HCT116 (cell line): ENCODE results near the gene ST3GAL2.
"Not testable (repeated sequence)": the region's sequence is repeated elsewhere in the genome, so short reads cannot be mapped to it uniquely, and the experiment has no call there.

Experiments
- CBX3 ChIP-seq: IDR thresholded peaks from 2 replicates; pipeline ENCODE4 v1.6.1; 2012; ENCODE audit warnings: low read depth
- EZH2 ChIP-seq: fragments of 200-600 bp; sonication (generic); IDR thresholded peaks from 2 replicates; pipeline ENCODE4 v1.6.1; 2017; ENCODE audit warnings: antibody characterized with exemption, mixed run types
- FOSL1 ChIP-seq: IDR thresholded peaks from 2 replicates; pipeline ENCODE4 v1.6.1; 2012; ENCODE audit warnings: low read depth
- POLR2A ChIP-seq: IDR thresholded peaks from 2 replicates; pipeline ENCODE4 v1.7.0; 2011; ENCODE audit warnings: borderline replicate concordance; ENCODE audit not compliant: insufficient read depth, insufficient read length; ENCODE audit errors: extremely low read depth
- POLR2AphosphoS5 ChIP-seq: IDR thresholded peaks from 2 replicates; pipeline ENCODE4 v1.6.1; 2011; ENCODE audit warnings: mild to moderate bottlenecking, low read depth, low read length, moderate library complexity
- SIN3A ChIP-seq: IDR thresholded peaks from 2 replicates; pipeline ENCODE4 v1.6.1; 2012; ENCODE audit warnings: low read depth
- SRF ChIP-seq: IDR thresholded peaks from 2 replicates; pipeline ENCODE4 v1.6.1; 2012; ENCODE audit warnings: low read depth
- YY1 ChIP-seq: IDR thresholded peaks from 2 replicates; pipeline ENCODE4 v1.6.1; 2011; ENCODE audit warnings: low read length, low read depth, moderate library complexity, mild to moderate bottlenecking; ENCODE audit not compliant: insufficient replicate concordance; ENCODE audit errors: extremely low read depth
- TF ChIP-seq, protein P1 (sequence below): IDR thresholded peaks from 2 replicates; pipeline ENCODE4 v1.6.1; 2012
- TF ChIP-seq, protein P2 (sequence below), 3 experiments: fragments of 200-600 bp in 1 of 3; sonication (generic) in 1 of 3; IDR thresholded peaks in 2 of 3; conservative IDR thresholded peaks in 1 of 3; 2 replicates each; pipeline ENCODE4 v1.5.1; 2012 to 2017; ENCODE audit warnings: low read depth in 2 of 3, low read length in 2 of 3, antibody characterized with exemption in 1 of 3, borderline replicate concordance in 1 of 3, control low read depth in 1 of 3, mild to moderate bottlenecking in 1 of 3, mixed read lengths in 1 of 3, mixed run types in 1 of 3, moderate library complexity in 1 of 3; ENCODE audit not compliant: insufficient read depth in 1 of 3

DNA sequence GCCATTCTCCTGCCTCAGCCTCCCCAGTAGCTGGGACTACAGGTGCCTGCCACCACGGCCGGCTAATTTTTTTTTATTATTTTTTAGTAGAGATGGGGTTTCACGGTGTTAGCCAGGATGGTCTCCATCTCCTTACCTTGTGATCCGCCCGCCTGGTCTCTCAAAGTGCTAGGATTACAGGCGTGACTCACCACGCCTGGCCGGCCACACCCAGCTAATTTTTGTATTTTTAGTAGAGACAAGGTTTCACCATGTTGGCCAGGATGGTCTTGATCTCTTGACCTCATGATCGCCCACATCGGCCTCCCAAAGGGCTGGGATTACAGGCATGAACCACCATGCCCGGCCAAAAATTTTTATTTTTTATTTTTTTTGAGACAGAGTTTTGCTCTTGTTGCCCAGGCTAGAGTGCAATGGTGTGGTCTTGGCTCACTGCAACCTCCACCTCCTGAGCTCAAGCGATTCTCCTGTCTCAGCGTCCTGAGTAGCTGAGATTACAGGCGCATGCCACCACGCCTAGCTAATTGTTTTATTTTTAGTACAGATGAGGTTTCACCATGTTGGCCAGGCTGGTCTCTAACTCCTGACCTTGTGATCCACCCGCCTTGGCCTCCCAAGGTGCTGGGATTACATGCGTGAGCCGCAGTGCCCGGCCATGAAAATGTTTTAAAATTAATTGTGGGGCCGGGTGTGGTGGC lies 52.5 kb downstream of the ST3GAL2 start:
- TF ChIP-seq POLR2AphosphoS5, SIN3A, POLR2A, CBX3, SRF, FOSL1, EZH2, YY1: not testable (repeated sequence)
- TF ChIP-seq, protein P1, sequence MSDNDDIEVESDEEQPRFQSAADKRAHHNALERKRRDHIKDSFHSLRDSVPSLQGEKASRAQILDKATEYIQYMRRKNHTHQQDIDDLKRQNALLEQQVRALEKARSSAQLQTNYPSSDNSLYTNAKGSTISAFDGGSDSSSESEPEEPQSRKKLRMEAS: not testable (repeated sequence)
- TF ChIP-seq, protein P2, sequence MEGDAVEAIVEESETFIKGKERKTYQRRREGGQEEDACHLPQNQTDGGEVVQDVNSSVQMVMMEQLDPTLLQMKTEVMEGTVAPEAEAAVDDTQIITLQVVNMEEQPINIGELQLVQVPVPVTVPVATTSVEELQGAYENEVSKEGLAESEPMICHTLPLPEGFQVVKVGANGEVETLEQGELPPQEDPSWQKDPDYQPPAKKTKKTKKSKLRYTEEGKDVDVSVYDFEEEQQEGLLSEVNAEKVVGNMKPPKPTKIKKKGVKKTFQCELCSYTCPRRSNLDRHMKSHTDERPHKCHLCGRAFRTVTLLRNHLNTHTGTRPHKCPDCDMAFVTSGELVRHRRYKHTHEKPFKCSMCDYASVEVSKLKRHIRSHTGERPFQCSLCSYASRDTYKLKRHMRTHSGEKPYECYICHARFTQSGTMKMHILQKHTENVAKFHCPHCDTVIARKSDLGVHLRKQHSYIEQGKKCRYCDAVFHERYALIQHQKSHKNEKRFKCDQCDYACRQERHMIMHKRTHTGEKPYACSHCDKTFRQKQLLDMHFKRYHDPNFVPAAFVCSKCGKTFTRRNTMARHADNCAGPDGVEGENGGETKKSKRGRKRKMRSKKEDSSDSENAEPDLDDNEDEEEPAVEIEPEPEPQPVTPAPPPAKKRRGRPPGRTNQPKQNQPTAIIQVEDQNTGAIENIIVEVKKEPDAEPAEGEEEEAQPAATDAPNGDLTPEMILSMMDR (IDR thresholded peaks at IDR 0.05 in 2 of 3, conservative IDR thresholded peaks at IDR 0.05 in 1 of 3; ENCODE audit: borderline replicate concordance in 1 of 3, insufficient read depth in 1 of 3, low read depth in 2 of 3, low read length in 2 of 3): not testable (repeated sequence)
